ENCODE measurements around the gene CHAF1B.
A peak's percentile ranks its signal among the peaks of the same experiment; 100 is the strongest.

Gene CHAF1B

DNA sequence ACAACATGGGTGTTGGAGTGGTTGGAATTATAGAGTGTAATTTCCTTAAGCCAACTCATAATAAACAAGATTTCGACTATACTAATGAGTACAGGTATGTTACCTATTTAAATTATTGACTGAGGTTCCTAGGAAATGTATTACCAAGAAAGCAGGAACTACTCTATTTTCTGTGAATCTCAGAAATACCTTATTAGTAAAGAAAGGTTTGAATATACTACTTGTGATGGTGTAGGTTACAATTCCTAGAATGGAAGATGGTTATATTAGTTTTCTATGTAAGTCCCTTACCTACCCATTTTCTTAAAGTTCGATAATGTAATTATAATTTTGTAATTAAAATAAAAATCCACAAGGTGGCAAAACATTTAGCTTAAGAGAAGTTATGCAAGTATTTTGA, 35.9 kb upstream of the CHAF1B start:
- TF ChIP-seq, protein P1, sequence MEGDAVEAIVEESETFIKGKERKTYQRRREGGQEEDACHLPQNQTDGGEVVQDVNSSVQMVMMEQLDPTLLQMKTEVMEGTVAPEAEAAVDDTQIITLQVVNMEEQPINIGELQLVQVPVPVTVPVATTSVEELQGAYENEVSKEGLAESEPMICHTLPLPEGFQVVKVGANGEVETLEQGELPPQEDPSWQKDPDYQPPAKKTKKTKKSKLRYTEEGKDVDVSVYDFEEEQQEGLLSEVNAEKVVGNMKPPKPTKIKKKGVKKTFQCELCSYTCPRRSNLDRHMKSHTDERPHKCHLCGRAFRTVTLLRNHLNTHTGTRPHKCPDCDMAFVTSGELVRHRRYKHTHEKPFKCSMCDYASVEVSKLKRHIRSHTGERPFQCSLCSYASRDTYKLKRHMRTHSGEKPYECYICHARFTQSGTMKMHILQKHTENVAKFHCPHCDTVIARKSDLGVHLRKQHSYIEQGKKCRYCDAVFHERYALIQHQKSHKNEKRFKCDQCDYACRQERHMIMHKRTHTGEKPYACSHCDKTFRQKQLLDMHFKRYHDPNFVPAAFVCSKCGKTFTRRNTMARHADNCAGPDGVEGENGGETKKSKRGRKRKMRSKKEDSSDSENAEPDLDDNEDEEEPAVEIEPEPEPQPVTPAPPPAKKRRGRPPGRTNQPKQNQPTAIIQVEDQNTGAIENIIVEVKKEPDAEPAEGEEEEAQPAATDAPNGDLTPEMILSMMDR (conservative IDR thresholded peaks at IDR 0.05; ENCODE audit: low read depth, low read length), result no peak
- DNase-seq (ENCODE audit: low read depth), result no peak
- H3K4me3 ChIP-seq (ENCODE audit: low read depth, low read length), result no peak overlapping the region

DNA sequence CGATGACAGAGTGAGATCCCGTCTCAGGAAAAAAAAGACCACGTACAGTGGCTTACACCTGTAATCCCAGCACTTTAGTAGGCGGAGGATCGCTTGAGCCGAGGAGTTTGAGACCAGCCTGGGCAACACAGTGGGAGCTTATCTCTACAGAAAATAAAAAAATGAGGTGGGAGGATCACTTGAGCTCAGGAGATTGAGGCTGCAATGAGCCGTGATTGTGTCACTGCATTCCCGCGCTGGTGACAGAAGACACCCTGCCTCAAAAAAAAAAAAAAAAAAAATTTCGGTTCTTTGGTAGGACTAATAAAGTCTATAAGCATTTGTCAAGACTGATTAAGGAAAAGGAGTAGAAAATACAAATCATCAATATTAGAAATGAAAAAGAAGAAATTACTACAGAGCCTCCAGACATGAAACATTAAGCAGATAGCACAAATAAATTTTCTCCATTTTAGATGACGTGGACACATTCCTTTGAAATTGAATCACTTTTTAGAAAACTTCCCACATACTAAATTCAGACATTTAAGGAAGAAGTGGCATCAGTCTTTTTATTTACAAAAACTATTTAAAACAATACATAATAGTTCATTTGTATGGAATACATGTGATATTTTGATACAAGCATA, 34.8 kb upstream of the CHAF1B start:
- no peak overlapping the region for H3K4me3 ChIP-seq (ENCODE audit: low read depth, low read length)
- DNase-seq (ENCODE audit: low read depth), result peak; percentile 68
- TF ChIP-seq, protein P1 (conservative IDR thresholded peaks at IDR 0.05; ENCODE audit: low read depth, low read length), result no peak

GRCh38 chr21:36354918-36355680, 30.1 kb upstream of the CHAF1B start:
- TF ChIP-seq, protein P1 (conservative IDR thresholded peaks at IDR 0.05; ENCODE audit: low read depth, low read length), result no peak
- DNase-seq (ENCODE audit: low read depth), result no peak

GRCh38 chr21:36355868-36356267, 29.3 kb upstream of the CHAF1B start:
- DNase-seq (ENCODE audit: low read depth), result no peak
- TF ChIP-seq, protein P1 (conservative IDR thresholded peaks at IDR 0.05; ENCODE audit: low read depth, low read length), result no peak
- H3K4me3 ChIP-seq (ENCODE audit: low read depth, low read length), result no peak overlapping the region

More at GRCh38 chr21:36354918-36355680, 30.1 kb upstream of the CHAF1B start:
- H3K4me3 ChIP-seq (ENCODE audit: low read depth, low read length), result no peak overlapping the region

DNA sequence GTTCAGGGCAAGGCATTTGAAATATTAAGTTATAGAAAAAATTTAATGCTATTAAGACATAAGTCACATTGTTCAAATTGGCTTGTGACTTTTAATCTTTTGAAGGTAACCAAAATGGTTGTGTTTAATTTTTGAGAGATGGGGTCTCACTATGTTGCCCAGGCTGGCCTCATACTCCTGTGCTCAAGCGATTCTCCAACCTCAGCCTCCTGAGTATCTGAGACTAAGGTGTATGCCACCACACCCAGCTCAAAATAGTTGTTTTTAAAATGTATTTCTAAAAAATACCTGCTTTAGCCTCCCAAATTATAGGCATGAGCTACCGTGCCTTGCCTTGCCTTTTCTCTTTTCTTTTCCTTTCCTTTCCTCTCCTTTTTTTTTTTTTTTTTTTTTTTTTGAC, 26.0 kb upstream of the CHAF1B start:
- no peak for DNase-seq (ENCODE audit: low read depth)
- TF ChIP-seq, protein P1 (conservative IDR thresholded peaks at IDR 0.05; ENCODE audit: low read depth, low read length), result no peak

DNA sequence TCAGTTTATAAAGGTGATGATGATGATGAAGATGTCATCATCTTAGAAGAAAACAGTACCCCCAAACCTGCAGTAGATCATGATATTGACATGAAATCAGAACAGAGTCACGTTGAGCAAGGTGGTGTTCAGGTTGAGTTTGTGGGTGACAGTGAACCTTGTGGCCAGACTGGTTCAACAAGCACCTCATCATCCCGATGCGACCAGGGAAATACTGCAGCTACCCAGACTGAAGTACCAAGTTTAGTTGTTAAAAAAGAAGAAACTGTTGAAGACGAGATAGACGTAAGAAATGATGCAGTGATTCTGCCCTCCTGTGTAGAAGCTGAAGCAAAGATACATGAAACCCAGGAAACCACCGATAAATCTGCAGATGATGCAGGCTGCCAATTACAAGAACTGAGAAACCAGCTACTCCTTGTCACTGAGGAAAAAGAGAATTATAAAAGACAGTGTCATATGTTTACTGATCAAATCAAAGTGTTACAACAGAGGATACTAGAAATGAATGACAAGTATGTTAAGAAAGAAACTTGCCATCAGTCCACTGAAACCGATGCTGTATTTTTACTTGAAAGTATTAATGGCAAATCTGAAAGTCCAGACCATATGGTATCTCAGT, 16.0 kb upstream of the CHAF1B start:
- no peak for DNase-seq (ENCODE audit: low read depth)
- H3K4me3 ChIP-seq (ENCODE audit: low read depth, low read length), result no peak overlapping the region
- TF ChIP-seq, protein P1 (conservative IDR thresholded peaks at IDR 0.05; ENCODE audit: low read depth, low read length), result no peak

More for the DNA sequence above, 26.0 kb upstream of the CHAF1B start:
- H3K4me3 ChIP-seq (ENCODE audit: low read depth, low read length), result no peak overlapping the region
